ENCODE results near the gene HYPK.

GRCh38 chr15:43792761-43793476 is 7.5 kb upstream of the HYPK start:
- peak in 3 of 6 experiments; percentile 14 to 31 (median 22) for TF ChIP-seq CTCF (IDR thresholded peaks at IDR 0.05)
- peak; percentile 25 to 54 for TF ChIP-seq POLR2A (IDR thresholded peaks at IDR 0.05)

Data from adrenal gland (tissue), 5 donors.